Liver (tissue), 5 donors: ENCODE measurements around the gene SLC7A6. TPM values are rescaled to one million over a fixed set of nuclear protein-coding genes. Genes with fewer than 3 reads are reported as not detected.

Source experiments
- polyA plus RNA-seq, 2 donors: library from polyadenylated mRNA; stranded (reverse) in 1 of 2; unstranded in 1 of 2; fragments of 200-250 nt in 1 of 2; fragments of >200 nt in 1 of 2; fragmentation: Nextera tagmentation in 1 of 2; extraction: Ambion mirVana in 1 of 2; gene quantifications; one replicate each; pipeline versions ENCODE4 v1.2.1 to v1.2.3, GENCODE V29; 2013 to 2015
- small RNA-seq: library from RNA; depleted of rRNA; stranded (forward); fragments of <200 nt; gene quantifications from one replicate; pipeline ENCODE3, GENCODE V24; 2014
- total RNA-seq, 2 donors: library from RNA; depleted of rRNA; stranded (reverse); fragments of >200 nt; gene quantifications; one replicate each; pipeline ENCODE4 v1.2.3, GENCODE V29; 2014
- donor health status: healthy.
- donor health status: healthy.
- donor health status: healthy.

The SLC7A6 gene
- total and polyA plus RNA-seq, 4 donors, result 1.2 to 4.9 (median 1.9) TPM

Small RNAs within 50 kb of the gene (small RNA-seq; reads per million reads assigned to genes)
- gene RNU4-30P, result not detected
- not detected for gene RNU6-1262P

Other genes starting within 250 kb of the SLC7A6 start
- not detected for gene DPEP2NB, start 248.6 kb upstream of the SLC7A6 start, total RNA-seq
- not detected for gene DPEP2NB, start 248.6 kb upstream of the SLC7A6 start, polyA plus RNA-seq
- gene DDX28, start 241.3 kb upstream of the SLC7A6 start, total RNA-seq, result 1 to 10 TPM; 7.6 to 8.4 TPM
- 10 to 100 TPM in 1 of 2 donors, 1 to 10 TPM in 1; 8.4 to 11.6 TPM for gene DDX28, start 241.3 kb upstream of the SLC7A6 start, polyA plus RNA-seq
- 10 to 100 TPM in 1 of 2 donors, 1 to 10 TPM in 1; 7.2 to 10.7 TPM for gene DUS2, start 241.2 kb upstream of the SLC7A6 start, total RNA-seq
- 1 to 10 TPM; 6.9 to 8.6 TPM for gene DUS2, start 241.2 kb upstream of the SLC7A6 start, polyA plus RNA-seq
- gene NFATC3, start 179.2 kb upstream of the SLC7A6 start, total RNA-seq, result 10 to 100 TPM; 20.9 to 21.2 TPM
- 10 to 100 TPM in 1 of 2 donors, 1 to 10 TPM in 1; 9.7 to 12.6 TPM for gene NFATC3, start 179.2 kb upstream of the SLC7A6 start, polyA plus RNA-seq
- gene ESRP2, start 28.4 kb upstream of the SLC7A6 start, total RNA-seq, result 10 to 100 TPM; 21.0 to 84.8 TPM
- gene ESRP2, start 28.4 kb upstream of the SLC7A6 start, polyA plus RNA-seq, result 10 to 100 TPM; 41.6 to 49.8 TPM
- gene PLA2G15, start 19.2 kb upstream of the SLC7A6 start, total RNA-seq, result 10 to 100 TPM; 16.2 to 19.8 TPM
- 10 to 100 TPM in 1 of 2 donors, 1 to 10 TPM in 1; 4.5 to 13.9 TPM for gene PLA2G15, start 19.2 kb upstream of the SLC7A6 start, polyA plus RNA-seq
- 1 to 10 TPM; 6.2 to 8.3 TPM for gene SLC7A6OS, start 46.4 kb downstream of the SLC7A6 start, total RNA-seq
- 1 to 10 TPM; 2.6 to 4.8 TPM for gene SLC7A6OS, start 46.4 kb downstream of the SLC7A6 start, polyA plus RNA-seq
- gene PRMT7, start 46.5 kb downstream of the SLC7A6 start, total RNA-seq, result 10 to 100 TPM; 20.6 to 31.5 TPM
- gene PRMT7, start 46.5 kb downstream of the SLC7A6 start, polyA plus RNA-seq, result 10 to 100 TPM; 10.7 to 14.4 TPM
- 10 to 100 TPM in 1 of 2 donors, under 1 TPM in 1; 0.33 to 10.6 TPM for gene SMPD3, start 184.0 kb downstream of the SLC7A6 start, total RNA-seq
- 1 to 10 TPM in 1 of 2 donors, under 1 TPM in 1; 0.92 to 4.6 TPM for gene SMPD3, start 184.0 kb downstream of the SLC7A6 start, polyA plus RNA-seq